Breast epithelium (tissue), 4 donors: Measurements from ENCODE around the gene ITGA8. TPM values are rescaled to one million over a fixed set of nuclear protein-coding genes. Genes with fewer than 3 reads are reported as not detected.

Source experiments
- DNase-seq, 2 donors: peaks; one replicate each; pipeline ENCODE4 v3.0.0-alpha.2; 2019; ENCODE audit warnings: low spot score in 2 of 2
- H3K27ac ChIP-seq, 2 donors: fragments of 200-600 bp; sonication (generic) in 1 of 2; one replicate each; pipeline ENCODE4 v1.5.1; 2016 to 2019; ENCODE audit warnings: mild to moderate bottlenecking in 1 of 2
- H3K27me3 ChIP-seq, 2 donors: fragments of 200-600 bp; sonication (generic) in 1 of 2; one replicate each; pipeline versions ENCODE4 v1.5.1 to v1.6.0; 2017 to 2019; ENCODE audit warnings: control low read depth in 1 of 2, mild to moderate bottlenecking in 1 of 2
- H3K36me3 ChIP-seq: fragments of 200-600 bp; one replicate; pipeline ENCODE4 v1.5.1; 2019
- H3K4me1 ChIP-seq, 2 donors: fragments of 200-600 bp; sonication (generic); one replicate each; pipeline ENCODE4 v1.5.1; 2016 to 2019; ENCODE audit warnings: control low read depth in 1 of 2
- H3K4me3 ChIP-seq, 3 donors: fragments of 200-600 bp; sonication (generic); 1 replicate in 2 of 3; 2 replicates in 1 of 3; pipeline ENCODE4 v1.5.1; 2016 to 2019; ENCODE audit warnings: mild to moderate bottlenecking in 3 of 3, moderate library complexity in 2 of 3
- H3K9me3 ChIP-seq, 2 donors: fragments of 200-600 bp; sonication (generic) in 1 of 2; one replicate each; pipeline ENCODE4 v1.5.1; 2016 to 2019; ENCODE audit warnings: control low read depth in 1 of 2
- POLR2A ChIP-seq: fragments of 450-650 bp; IDR thresholded peaks from one replicate; pipeline ENCODE4 v1.6.1; 2016; ENCODE audit warnings: antibody characterized with exemption, mild to moderate bottlenecking, moderate library complexity
- POLR2AphosphoS5 ChIP-seq, 3 donors: sonication (generic); formaldehyde crosslinking; IDR thresholded peaks; one replicate each; pipeline ENCODE4 v1.6.1; 2017; ENCODE audit warnings: antibody characterized with exemption in 3 of 3
- intact Hi-C: fragments of 100-400 bp; cut with DNase I; formaldehyde crosslinking; loops from one replicate; pipeline ENCODE4 v1.15.1; 2023; ENCODE audit warnings: low total_unique reads
- total RNA-seq, 3 donors: library from RNA; depleted of rRNA; stranded (reverse); fragments of >200 nt; gene quantifications; one replicate each; pipeline ENCODE4 v1.1.0, GENCODE V29; 2016
- TF ChIP-seq, protein P1 (sequence below), 3 donors: fragments of 450-650 bp; IDR thresholded peaks; one replicate each; pipeline ENCODE4 v1.5.1; 2016 to 2017; ENCODE audit warnings: antibody characterized with exemption in 3 of 3, mild to moderate bottlenecking in 3 of 3, moderate library complexity in 3 of 3

ITGA8 gene
- total RNA-seq, 3 donors from 2014 or later: 2.0 to 2.9 (median 2.6) TPM

DNA sequence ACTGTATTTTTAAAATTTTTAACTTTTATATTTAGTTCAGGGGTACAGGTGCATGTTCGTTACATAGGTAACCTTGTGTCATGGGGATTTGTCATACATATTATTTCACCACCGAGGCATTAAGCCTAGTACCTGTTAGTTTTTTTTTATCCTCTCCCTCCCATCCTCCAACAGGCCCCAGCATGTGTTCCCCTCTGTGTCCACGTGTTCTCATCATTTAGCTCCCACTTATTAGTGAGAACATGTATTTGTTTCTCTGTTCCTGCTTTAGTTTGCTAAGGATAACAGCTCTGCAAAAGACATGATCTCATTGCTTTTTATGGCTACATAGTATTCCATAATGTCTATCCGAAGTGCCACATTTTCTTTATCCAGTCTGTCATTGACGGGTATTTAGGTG is 22.4 kb upstream of the ITGA8 start:
- no peak for TF ChIP-seq POLR2AphosphoS5 (IDR thresholded peaks at IDR 0.05)
- TF ChIP-seq POLR2A: no peak
- TF ChIP-seq, protein P1, sequence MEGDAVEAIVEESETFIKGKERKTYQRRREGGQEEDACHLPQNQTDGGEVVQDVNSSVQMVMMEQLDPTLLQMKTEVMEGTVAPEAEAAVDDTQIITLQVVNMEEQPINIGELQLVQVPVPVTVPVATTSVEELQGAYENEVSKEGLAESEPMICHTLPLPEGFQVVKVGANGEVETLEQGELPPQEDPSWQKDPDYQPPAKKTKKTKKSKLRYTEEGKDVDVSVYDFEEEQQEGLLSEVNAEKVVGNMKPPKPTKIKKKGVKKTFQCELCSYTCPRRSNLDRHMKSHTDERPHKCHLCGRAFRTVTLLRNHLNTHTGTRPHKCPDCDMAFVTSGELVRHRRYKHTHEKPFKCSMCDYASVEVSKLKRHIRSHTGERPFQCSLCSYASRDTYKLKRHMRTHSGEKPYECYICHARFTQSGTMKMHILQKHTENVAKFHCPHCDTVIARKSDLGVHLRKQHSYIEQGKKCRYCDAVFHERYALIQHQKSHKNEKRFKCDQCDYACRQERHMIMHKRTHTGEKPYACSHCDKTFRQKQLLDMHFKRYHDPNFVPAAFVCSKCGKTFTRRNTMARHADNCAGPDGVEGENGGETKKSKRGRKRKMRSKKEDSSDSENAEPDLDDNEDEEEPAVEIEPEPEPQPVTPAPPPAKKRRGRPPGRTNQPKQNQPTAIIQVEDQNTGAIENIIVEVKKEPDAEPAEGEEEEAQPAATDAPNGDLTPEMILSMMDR (IDR thresholded peaks at IDR 0.05): no peak
- Histone ChIP-seq H3K27me3 (no peaks in the 10 kb centered on the region), H3K36me3 (no peaks in the 10 kb centered on the region), H3K4me3 (no peak overlapping the region), H3K4me1 (no peaks in the 10 kb centered on the region), H3K9me3 (no peaks in the 10 kb centered on the region), H3K27ac (no peak overlapping the region)
- intact Hi-C loops: no loop called here
- DNase-seq: no peak

DNA sequence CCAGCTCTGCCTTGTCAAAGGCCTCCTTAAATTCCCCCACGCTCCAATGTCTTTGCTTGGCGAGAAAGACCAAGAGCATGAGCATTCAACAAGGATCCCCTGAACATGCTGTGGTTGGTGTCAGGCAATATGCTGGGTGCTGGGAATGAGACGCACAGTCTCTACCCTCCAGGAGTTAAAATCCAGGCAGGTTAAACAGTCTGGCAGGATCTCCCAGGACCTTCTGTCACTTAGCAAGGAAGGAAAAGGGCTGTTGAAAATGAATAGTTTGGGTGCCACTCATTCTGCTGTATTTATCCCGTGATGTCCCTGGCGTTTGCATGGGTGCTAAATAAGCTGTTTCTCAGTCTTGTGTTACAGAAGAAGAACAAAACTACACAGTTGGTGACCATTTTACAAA is 21.9 kb upstream of the ITGA8 start:
- TF ChIP-seq POLR2A (no peak), POLR2AphosphoS5 (IDR thresholded peaks at IDR 0.05) (no peak)
- TF ChIP-seq, protein P1 (IDR thresholded peaks at IDR 0.05): no peak
- H3K36me3 ChIP-seq: no peaks in the 10 kb centered on the region
- no peaks in the 10 kb centered on the region for H3K9me3 ChIP-seq
- H3K4me3 ChIP-seq: no peak overlapping the region
- intact Hi-C loops: no loop called here
- no peaks in the 10 kb centered on the region for H3K27me3 ChIP-seq
- no peak for DNase-seq
- H3K27ac ChIP-seq: no peak overlapping the region
- no peaks in the 10 kb centered on the region for H3K4me1 ChIP-seq

DNA sequence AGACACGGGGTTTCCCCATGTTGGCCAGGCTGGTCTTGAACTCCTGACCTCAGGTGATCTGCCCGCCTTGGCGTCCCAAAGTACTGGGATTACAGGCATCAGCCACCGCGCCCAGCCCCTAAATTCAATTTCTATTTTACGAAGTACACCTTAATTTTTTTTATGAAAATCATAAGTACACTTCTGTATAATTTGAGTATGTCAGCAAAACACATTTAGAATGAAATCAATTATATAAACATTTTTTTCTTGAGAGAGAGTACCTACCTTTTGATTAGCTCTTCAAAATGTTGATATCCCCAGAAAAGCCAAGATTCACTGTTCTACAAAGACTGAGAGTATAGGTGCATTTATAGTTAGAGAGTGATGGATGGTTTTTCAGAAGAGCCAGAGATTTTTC is 20.5 kb upstream of the ITGA8 start:
- H3K4me1 ChIP-seq: no peaks in the 10 kb centered on the region
- intact Hi-C loops: no loop called here
- no peaks in the 10 kb centered on the region for H3K9me3 ChIP-seq
- no peaks in the 10 kb centered on the region for H3K36me3 ChIP-seq
- H3K4me3 ChIP-seq: no peak overlapping the region
- TF ChIP-seq, protein P1 (IDR thresholded peaks at IDR 0.05): no peak
- TF ChIP-seq POLR2AphosphoS5 (IDR thresholded peaks at IDR 0.05) (no peak), POLR2A (no peak)
- no peaks in the 10 kb centered on the region for H3K27me3 ChIP-seq
- DNase-seq: no peak
- no peak overlapping the region for H3K27ac ChIP-seq

DNA sequence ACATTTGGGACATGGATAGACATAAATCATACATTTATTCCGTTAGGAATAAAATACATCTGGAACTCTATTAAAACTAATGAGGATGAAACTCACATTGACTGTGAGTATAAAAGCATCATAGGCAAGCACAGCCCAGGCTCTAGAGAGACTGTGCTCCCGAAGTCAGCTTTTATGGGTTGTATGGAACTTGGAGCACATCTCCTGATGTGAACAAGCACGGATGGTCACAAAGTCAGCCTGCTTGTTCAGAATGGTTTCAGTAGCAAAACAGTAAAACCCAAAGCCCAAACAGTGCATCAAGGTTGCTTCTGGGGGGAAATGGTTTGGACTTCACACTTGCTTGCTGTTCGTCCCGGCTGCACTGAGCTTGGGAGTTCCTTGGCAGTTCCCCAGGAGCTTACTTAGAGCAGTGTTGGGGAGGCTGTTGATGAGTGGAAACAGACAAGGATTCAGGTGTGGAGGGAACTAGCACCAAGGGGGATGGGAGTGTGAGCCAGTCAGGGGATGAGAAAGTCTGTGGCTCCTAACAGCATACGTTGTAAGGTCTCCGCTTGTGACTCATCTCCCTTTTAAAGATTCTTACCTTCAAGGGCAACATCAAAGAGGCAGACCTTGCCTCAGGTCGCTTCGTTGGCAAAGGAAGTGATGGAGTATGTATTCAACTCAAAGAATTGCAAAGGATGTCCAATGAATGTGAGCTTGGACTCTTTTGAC is 19.7 kb upstream of the ITGA8 start:
- no peak for DNase-seq
- peak overlapping the region in 1 of 2 donors; percentile 66 for H3K27ac ChIP-seq
- no peaks in the 10 kb centered on the region for H3K36me3 ChIP-seq
- intact Hi-C loops: no loop called here
- no peaks in the 10 kb centered on the region for H3K4me1 ChIP-seq
- TF ChIP-seq POLR2AphosphoS5 (IDR thresholded peaks at IDR 0.05): no peak
- no peak for TF ChIP-seq POLR2A
- H3K9me3 ChIP-seq: no peaks in the 10 kb centered on the region
- H3K4me3 ChIP-seq: no peak overlapping the region
- no peaks in the 10 kb centered on the region for H3K27me3 ChIP-seq

DNA sequence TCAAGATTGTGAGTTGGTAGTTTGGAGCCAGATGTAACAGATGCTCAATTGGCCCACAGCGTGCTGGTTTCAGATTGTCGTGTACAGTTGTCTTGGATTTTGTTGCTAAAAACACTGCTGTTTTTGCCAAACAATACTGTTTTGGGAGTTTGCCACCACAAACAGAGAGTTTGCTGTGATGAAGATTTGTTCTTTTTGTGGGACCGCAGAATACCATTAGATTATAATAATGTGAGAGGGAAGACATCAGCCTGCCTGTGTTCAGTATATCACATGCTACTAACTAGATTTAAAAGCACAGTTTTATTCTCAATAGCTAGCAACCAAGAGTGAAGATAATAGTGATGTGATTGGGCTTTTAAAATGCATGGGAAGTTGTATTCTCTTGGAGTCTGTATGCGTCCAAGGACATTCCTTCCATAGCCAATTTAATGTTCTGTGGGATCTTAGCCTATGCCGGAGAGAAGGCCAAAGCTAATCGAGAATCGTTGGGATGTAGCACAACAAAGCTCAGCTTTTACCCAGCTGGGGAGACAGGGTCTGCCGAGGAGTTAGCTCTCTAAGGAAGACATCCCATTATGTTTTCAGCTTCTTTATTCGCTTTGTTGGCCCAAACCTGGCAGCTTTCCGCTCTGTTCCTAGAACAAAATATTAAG is 18.7 kb upstream of the ITGA8 start:
- no peaks in the 10 kb centered on the region for H3K27me3 ChIP-seq
- peak overlapping the region in 1 of 3 donors; percentile 5 for H3K4me3 ChIP-seq
- peak overlapping the region; percentile 44 to 83 for H3K27ac ChIP-seq
- no peaks in the 10 kb centered on the region for H3K36me3 ChIP-seq
- no peaks in the 10 kb centered on the region for H3K9me3 ChIP-seq
- TF ChIP-seq, protein P1 (IDR thresholded peaks at IDR 0.05): no peak
- peak in 1 of 3 donors; percentile 18 for TF ChIP-seq POLR2AphosphoS5 (IDR thresholded peaks at IDR 0.05)
- no peak for TF ChIP-seq POLR2A
- intact Hi-C loops: no loop called here
- DNase-seq: no peak
- no peaks in the 10 kb centered on the region for H3K4me1 ChIP-seq
